Caki2 (cell line): ENCODE data around the gene KATNB1. TPM values are rescaled to one million over a fixed set of nuclear protein-coding genes. Genes with fewer than 3 reads are reported as not detected.
"Not testable (repeated sequence)": the region's sequence is repeated elsewhere in the genome, so short reads cannot be mapped to it uniquely, and the experiment has no call there.

Source experiments
- DNase-seq: peaks from one replicate; pipeline ENCODE4 v3.0.0-alpha.2; 2015; ENCODE audit warnings: low read depth
- in situ Hi-C: cut with HindIII; loops from 2 replicates; pipeline ENCODE4 v1.10.0; 2016; ENCODE audit warnings: low sequenced_read_pairs, low pct_unique_long_range_greater_than_20kb, mixed read lengths
- total RNA-seq: library from RNA; depleted of rRNA; stranded (reverse); fragments of >200 nt; shearing (Covaris generic); gene quantifications from 2 replicates; pipeline ENCODE4 v1.2.3, GENCODE V29; 2014; ENCODE audit warnings: low replicate concordance

KATNB1 gene
- total RNA-seq, 1 experiment from 2014 or later = 42.3 TPM

GRCh38 chr16:57775661-57776469, 40.3 kb downstream of the KATNB1 start:
- in situ Hi-C loops = no loop called here
- DNase-seq = no peak

- in situ Hi-C loops = no loop called here
Observed at GRCh38 chr16:57778658-57779057, 43.1 kb downstream of the KATNB1 start.

GRCh38 chr16:57779836-57780235, 44.3 kb downstream of the KATNB1 start:
- in situ Hi-C loops, DNase-seq: not testable (repeated sequence)

More at GRCh38 chr16:57778658-57779057, 43.1 kb downstream of the KATNB1 start:
- DNase-seq = no peak

- in situ Hi-C loops = no loop called here
- DNase-seq = no peak
Observed at GRCh38 chr16:57781349-57781740, 45.8 kb downstream of the KATNB1 start.

- DNase-seq = no peak
- in situ Hi-C loops = no loop called here
Observed at GRCh38 chr16:57781741-57782606, 46.4 kb downstream of the KATNB1 start.

- DNase-seq, in situ Hi-C loops: not testable (repeated sequence)
Observed at GRCh38 chr16:57782607-57783055, 47.1 kb downstream of the KATNB1 start.

GRCh38 chr16:57783116-57783515, 47.5 kb downstream of the KATNB1 start:
- in situ Hi-C loops = no loop called here
- DNase-seq = no peak

- in situ Hi-C loops = no loop called here
- DNase-seq = no peak
Observed at GRCh38 chr16:57783883-57784282, 48.3 kb downstream of the KATNB1 start.

GRCh38 chr16:57784334-57784733, 48.8 kb downstream of the KATNB1 start:
- no peak for DNase-seq
- in situ Hi-C loops = no loop called here

- in situ Hi-C loops = no loop called here
- DNase-seq = no peak
Observed at GRCh38 chr16:57785385-57785784, 49.8 kb downstream of the KATNB1 start.

GRCh38 chr16:57785924-57786323, 50.4 kb downstream of the KATNB1 start:
- in situ Hi-C loops = no loop called here
- DNase-seq = no peak

GRCh38 chr16:57786632-57787518, 51.3 kb downstream of the KATNB1 start:
- no peak for DNase-seq
- in situ Hi-C loops = no loop called here

GRCh38 chr16:57787519-57787905, 51.9 kb downstream of the KATNB1 start:
- no peak for DNase-seq
- in situ Hi-C loops = no loop called here

- in situ Hi-C loops = no loop called here
- no peak for DNase-seq
Observed at GRCh38 chr16:57788252-57788841, 52.8 kb downstream of the KATNB1 start.

- no peak for DNase-seq
- in situ Hi-C loops = no loop called here
Observed at GRCh38 chr16:57788951-57789350, 53.4 kb downstream of the KATNB1 start.

GRCh38 chr16:57791195-57791892, 55.8 kb downstream of the KATNB1 start:
- in situ Hi-C loops = no loop called here
- DNase-seq = no peak

- in situ Hi-C loops = no loop called here
- DNase-seq = no peak
Observed at GRCh38 chr16:57791893-57792461, 56.4 kb downstream of the KATNB1 start.
